GM12878 (cell line): ENCODE data around the gene GMDS. TPM values are rescaled to one million over a fixed set of nuclear protein-coding genes. Genes with fewer than 3 reads are reported as not detected.

Source experiments
- ATAC-seq: fragments of 200-7000 bp; cut with Tn5 transposase; 3 replicates; pipeline ENCODE4 v1.9.1; 2020; ENCODE audit warnings: mild to moderate bottlenecking, moderate library complexity
- BruUV-seq: library from RNA; stranded (reverse); fragments of 400-500 nt; replicated peaks from 2 replicates; lab custom pipeline; 2021; lab: Mats Ljungman, UMichigan
- CTCF ChIA-PET: fragments of 300-600 bp; sonication (Branson Sonifier 250); formaldehyde crosslinking; extraction: SDS; loops from one replicate; lab custom pipeline; 2021; ENCODE audit warnings: inconsistent platforms; lab: Yijun Ruan, JAX
- POLR2A ChIA-PET: fragments of 350-600 bp; formaldehyde crosslinking; extraction: SDS; loops from one replicate; lab custom pipeline; 2021; ENCODE audit warnings: inconsistent platforms; lab: Charles Lee
- RAD21 ChIA-PET: fragments of 300-600 bp; sonication (Branson Sonifier 250); formaldehyde crosslinking; loops from one replicate; lab custom pipeline; 2023; ENCODE audit warnings: antibody characterized with exemption; ENCODE audit not compliant: unreplicated experiment; lab: Charles Lee
- SMC1A ChIA-PET: fragments of 300-600 bp; sonication (Branson Sonifier 250); formaldehyde crosslinking; loops from one replicate; lab custom pipeline; 2023; ENCODE audit not compliant: unreplicated experiment, uncharacterized antibody; lab: Charles Lee
- DNase-seq: peaks from one replicate; pipeline ENCODE4 v3.0.0-alpha.2; 2011; ENCODE audit warnings: low read depth, low spot score
- FAIRE-seq: peaks from 3 replicates; lab custom pipeline; 2011; peaks lifted over from hg19 to GRCh38; lab: Jason Lieb, UNC
- H2AFZ ChIP-seq: 2 replicates; pipeline ENCODE4 v1.6.0; 2011; ENCODE audit warnings: low read depth, low read length, control low read depth; ENCODE audit not compliant: control insufficient read depth
- H3K27ac ChIP-seq: 2 replicates; pipeline ENCODE4 v1.5.1; 2011; ENCODE audit warnings: control low read depth; ENCODE audit not compliant: control insufficient read depth, insufficient read depth
- H3K27me3 ChIP-seq, 2 experiments: replicated peaks in 1 of 2; 2 replicates each; pipeline versions ENCODE4 v1.6.0 to v1.6.1; 2011; ENCODE audit warnings: low read length in 1 of 2; ENCODE audit not compliant: control insufficient read depth in 2 of 2, insufficient read depth in 2 of 2
- H3K36me3 ChIP-seq, 2 experiments: 2 replicates each; pipeline ENCODE4 v1.5.1; 2011; ENCODE audit warnings: low read length in 1 of 2; ENCODE audit not compliant: control insufficient read depth in 2 of 2, insufficient read depth in 2 of 2
- H3K4me1 ChIP-seq: 2 replicates; pipeline ENCODE4 v1.6.1; 2011; ENCODE audit warnings: mild to moderate bottlenecking, low read length, moderate library complexity, mixed read lengths; ENCODE audit not compliant: control insufficient read depth, insufficient read depth
- H3K4me2 ChIP-seq: 2 replicates; pipeline ENCODE4 v1.6.0; 2011; ENCODE audit warnings: control low read depth; ENCODE audit not compliant: control insufficient read depth, insufficient read depth
- H3K4me3 ChIP-seq: fragments of 200-600 bp; sonication (generic); 2 replicates; pipeline ENCODE4 v1.5.1; 2016
- H3K79me2 ChIP-seq: 2 replicates; pipeline ENCODE4 v1.6.0; 2011; ENCODE audit warnings: low read length; ENCODE audit not compliant: control insufficient read depth, insufficient read depth
- H3K9ac ChIP-seq: 2 replicates; pipeline ENCODE4 v1.8.0; 2011; ENCODE audit warnings: low read length, control low read depth, mixed read lengths; ENCODE audit not compliant: control insufficient read depth, insufficient read depth
- H3K9me3 ChIP-seq: replicated peaks from 3 replicates; pipeline ENCODE4 v1.5.1; 2011; ENCODE audit warnings: mild to moderate bottlenecking, low read length; ENCODE audit not compliant: control insufficient read depth, insufficient read depth
- H4K20me1 ChIP-seq: 2 replicates; pipeline ENCODE4 v1.6.0; 2011; ENCODE audit not compliant: control insufficient read depth, insufficient read depth
- ASH2L ChIP-seq: fragments of 300-600, 200-600 bp; sonication (generic); IDR thresholded peaks from 2 replicates; pipeline ENCODE4 v1.6.1; 2017; ENCODE audit warnings: low read depth, mild to moderate bottlenecking, borderline replicate concordance
- BCL11A ChIP-seq: IDR thresholded peaks from 2 replicates; pipeline ENCODE4 v1.6.1; 2011; ENCODE audit warnings: low read depth, low read length
- BCL3 ChIP-seq: IDR thresholded peaks from 2 replicates; pipeline ENCODE4 v1.6.1; 2011; ENCODE audit warnings: borderline replicate concordance, low read depth, mild to moderate bottlenecking, moderate library complexity, low read length; ENCODE audit not compliant: insufficient read depth, poor library complexity, severe bottlenecking
- BHLHE40 ChIP-seq, 2 experiments: fragments of 450-650 bp in 1 of 2; IDR thresholded peaks; 2 replicates each; pipeline ENCODE4 v1.6.1; 2011 to 2017; ENCODE audit warnings: low read depth in 2 of 2, borderline replicate concordance in 1 of 2, improper control_type of control experiment in 1 of 2, low read length in 1 of 2, mild to moderate bottlenecking in 1 of 2
- DPF2 ChIP-seq: fragments of 450-650 bp; IDR thresholded peaks from 2 replicates; pipeline ENCODE4 v1.6.1; 2017; ENCODE audit warnings: mild to moderate bottlenecking
- EGR1 ChIP-seq, 2 experiments: IDR thresholded peaks; 1 replicate in 1 of 2; 2 replicates in 1 of 2; pipeline ENCODE4 v1.6.1; 2011 to 2012; ENCODE audit warnings: low read depth in 2 of 2, low read length in 2 of 2, borderline replicate concordance in 1 of 2, mild to moderate bottlenecking in 1 of 2, moderate library complexity in 1 of 2
- IRF4 ChIP-seq: IDR thresholded peaks from 2 replicates; pipeline ENCODE4 v1.6.1; 2011; ENCODE audit warnings: low read depth, low read length
- KAT2A ChIP-seq: conservative IDR thresholded peaks from 2 replicates; pipeline ENCODE4 v1.6.1; 2011; ENCODE audit warnings: low read depth, low read length; ENCODE audit not compliant: control insufficient read depth
- KLF5 ChIP-seq: fragments of 450-650 bp; IDR thresholded peaks from 2 replicates; pipeline ENCODE4 v1.6.1; 2014; ENCODE audit warnings: mild to moderate bottlenecking; ENCODE audit not compliant: partially characterized antibody
- NFYA ChIP-seq: IDR thresholded peaks from 2 replicates; pipeline ENCODE4 v1.6.1; 2011; ENCODE audit warnings: low read depth, mild to moderate bottlenecking, low read length, improper control_type of control experiment, borderline replicate concordance
- PAX8 ChIP-seq: fragments of 450-650 bp; IDR thresholded peaks from 2 replicates; pipeline ENCODE4 v1.6.1; 2017; ENCODE audit warnings: mild to moderate bottlenecking, moderate library complexity
- SIX5 ChIP-seq: IDR thresholded peaks from 2 replicates; pipeline ENCODE4 v1.6.1; 2011; ENCODE audit warnings: mild to moderate bottlenecking, low read depth, low read length, moderate library complexity; ENCODE audit not compliant: severe bottlenecking
- SPI1 ChIP-seq: IDR thresholded peaks from 2 replicates; pipeline ENCODE4 v1.6.1; 2011; ENCODE audit warnings: low read depth, mild to moderate bottlenecking, low read length, moderate library complexity, borderline replicate concordance; ENCODE audit not compliant: insufficient read depth
- SREBF2 ChIP-seq: IDR thresholded peaks from 2 replicates; pipeline ENCODE4 v1.6.1; 2012; ENCODE audit warnings: mild to moderate bottlenecking, low read length
- SUPT20H ChIP-seq: IDR thresholded peaks from 2 replicates; pipeline ENCODE4 v1.6.1; 2011; ENCODE audit warnings: low read depth, mild to moderate bottlenecking, low read length, moderate library complexity, borderline replicate concordance; ENCODE audit not compliant: control insufficient read depth
- SUZ12 ChIP-seq: fragments of 200-600 bp; sonication (generic); IDR thresholded peaks from one replicate; pipeline ENCODE4 v1.6.1; 2018; ENCODE audit warnings: antibody characterized with exemption, mild to moderate bottlenecking; ENCODE audit not compliant: unreplicated experiment
- TAF1 ChIP-seq: IDR thresholded peaks from 2 replicates; pipeline ENCODE4 v1.6.1; 2011; ENCODE audit warnings: mild to moderate bottlenecking, low read depth, low read length, borderline replicate concordance
- YY1 ChIP-seq: IDR thresholded peaks from 2 replicates; pipeline ENCODE4 v1.6.1; 2011; ENCODE audit warnings: low read depth, mild to moderate bottlenecking, low read length
- ZNF622 ChIP-seq: fragments of 450-650 bp; IDR thresholded peaks from 2 replicates; pipeline ENCODE4 v1.6.1; 2017; ENCODE audit warnings: mild to moderate bottlenecking, inconsistent platforms
- WGBS: methylation state at CpG from one replicate; pipeline ENCODE4 v1.1.6; 2016; ENCODE audit warnings: low lambda C conversion rate; ENCODE audit not compliant: insufficient replicate concordance, insufficient coverage; ENCODE audit errors: missing lambda C conversion rate; 5-methylcytosine and 5-hydroxymethylcytosine counted together
- in situ Hi-C: fragments of 300-500 bp; cut with MboI; formaldehyde crosslinking; loops from 9 replicates; pipeline ENCODE4 v1.14.3; 2018; ENCODE audit warnings: mixed read lengths
- intact Hi-C: fragments of 100-400 bp; cut with micrococcal nuclease; formaldehyde crosslinking; loops from one replicate; pipeline ENCODE4 v1.14.2; 2022; ENCODE audit not compliant: unreplicated experiment
- polyA plus RNA-seq, 11 experiments: library from polyadenylated mRNA; depleted of rRNA in 4 of 11; unstranded in 6 of 11; stranded (reverse) in 5 of 11; fragments of >200 nt; fragmentation: Nextera tagmentation in 4 of 11; fragmentation: Illumina TruSeq in 1 of 11; extraction: Ambion mirVana in 4 of 11; extraction: Trizol in 1 of 11; gene quantifications; 1 replicate in 1 of 11; 2 replicates in 10 of 11; pipeline versions ENCODE4 v1.2.1 to v1.2.3, GENCODE V29; 2011 to 2016; ENCODE audit warnings: inconsistent platforms in 2 of 11, missing spikeins in 2 of 11, low read depth in 1 of 11
- total RNA-seq, 4 experiments: library from RNA; depleted of rRNA in 3 of 4; stranded (reverse); fragments of >200 nt in 3 of 4; fragmentation: Illumina TruSeq in 1 of 4; extraction: Trizol in 1 of 4; gene quantifications; 2 replicates each; pipeline versions ENCODE4 v1.2.1 to v1.2.3, GENCODE V29; 2013 to 2021
- TF ChIP-seq, protein P1 (sequence below): fragments of 450-650 bp; IDR thresholded peaks from 2 replicates; pipeline ENCODE4 v1.6.1; 2018; ENCODE audit warnings: mild to moderate bottlenecking, low read depth, moderate library complexity; ENCODE audit not compliant: partially characterized antibody

GMDS gene
- total and polyA plus RNA-seq, 10 of the 15 experiments (the other 5 are each of a cell fraction or from before 2014, with no cell fraction given): 0.61 to 53.8 (median 29.3) TPM

- BruUV-seq: no TSS peak
- Histone ChIP-seq H2AFZ (peak overlapping the region; percentile 46), H3K4me3 (peak overlapping the region; percentile 67), H4K20me1 (0 out of 2 replicates have a peak, but pooled peaks cover 6% of the 10 kb centered on the region), H3K4me2 (peak overlapping the region; percentile 87), H3K4me1 (peaks cover 10% of the 10 kb centered on the region), H3K9me3 (no peaks in the 10 kb centered on the region; the same call in 2 of the 3 replicates), H3K36me3 (no peaks in the 10 kb centered on the region), H3K27me3 (peaks cover 24 to 28% of the 10 kb centered on the region in 2 experiments), H3K27ac (no peak overlapping the region), H3K79me2 (no peaks in the 10 kb centered on the region), H3K9ac (no peak overlapping the region)
- ChIA-PET CTCF (interaction anchor here (0.8 kb wide), 1 partner anchor 743 kb away, joined by 5 read pairs; no protein-coding TSS in a partner anchor), SMC1A (no interaction called here), POLR2A (no interaction called here), RAD21 (interaction anchor here (0.5 to 1.6 kb wide), 4 partner anchors 118 to 584 kb away, joined by 3 to 10 read pairs (median 4); no protein-coding TSS in a partner anchor)
- ATAC-seq: peak; percentile 35
- intact Hi-C loops: loop anchor here (5.0 kb wide), 1 partner anchor 187 kb away; no protein-coding TSS in a partner anchor
- FAIRE-seq: no peak
- WGBS: 16% methylated on average over 92 of the region's 101 CpGs
- no peak for DNase-seq
- in situ Hi-C loops: no loop called here
- TF ChIP-seq PAX8 (no peak), SIX5 (no peak), YY1 (0 out of 2 replicates have a peak, but pooled peaks have one; percentile 27), BCL3 (no peak), EGR1 (IDR thresholded peaks at IDR 0.05; ENCODE audit: borderline replicate concordance in 1 of 2, low read depth in 2 of 2, low read length in 2 of 2) (no peak), SREBF2 (no peak), ZNF622 (no peak), DPF2 (no peak), KAT2A (no peak), IRF4 (no peak), SPI1 (peak; percentile 10; the same call in 1 of the 2 replicates), ASH2L (no peak), SUZ12 (peak; percentile 95), TAF1 (no peak), NFYA (no peak), BCL11A (no peak), BHLHE40 (IDR thresholded peaks at IDR 0.05; ENCODE audit: borderline replicate concordance in 1 of 2, low read depth in 2 of 2, low read length in 1 of 2) (no peak), KLF5 (no peak), SUPT20H (no peak)
- TF ChIP-seq, protein P1, sequence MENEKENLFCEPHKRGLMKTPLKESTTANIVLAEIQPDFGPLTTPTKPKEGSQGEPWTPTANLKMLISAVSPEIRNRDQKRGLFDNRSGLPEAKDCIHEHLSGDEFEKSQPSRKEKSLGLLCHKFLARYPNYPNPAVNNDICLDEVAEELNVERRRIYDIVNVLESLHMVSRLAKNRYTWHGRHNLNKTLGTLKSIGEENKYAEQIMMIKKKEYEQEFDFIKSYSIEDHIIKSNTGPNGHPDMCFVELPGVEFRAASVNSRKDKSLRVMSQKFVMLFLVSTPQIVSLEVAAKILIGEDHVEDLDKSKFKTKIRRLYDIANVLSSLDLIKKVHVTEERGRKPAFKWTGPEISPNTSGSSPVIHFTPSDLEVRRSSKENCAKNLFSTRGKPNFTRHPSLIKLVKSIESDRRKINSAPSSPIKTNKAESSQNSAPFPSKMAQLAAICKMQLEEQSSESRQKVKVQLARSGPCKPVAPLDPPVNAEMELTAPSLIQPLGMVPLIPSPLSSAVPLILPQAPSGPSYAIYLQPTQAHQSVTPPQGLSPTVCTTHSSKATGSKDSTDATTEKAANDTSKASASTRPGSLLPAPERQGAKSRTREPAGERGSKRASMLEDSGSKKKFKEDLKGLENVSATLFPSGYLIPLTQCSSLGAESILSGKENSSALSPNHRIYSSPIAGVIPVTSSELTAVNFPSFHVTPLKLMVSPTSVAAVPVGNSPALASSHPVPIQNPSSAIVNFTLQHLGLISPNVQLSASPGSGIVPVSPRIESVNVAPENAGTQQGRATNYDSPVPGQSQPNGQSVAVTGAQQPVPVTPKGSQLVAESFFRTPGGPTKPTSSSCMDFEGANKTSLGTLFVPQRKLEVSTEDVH: no peak
These were observed 634.7 kb downstream of the GMDS start for GRCh38 chr6:1610497-1611321.
